Testis (tissue), 2 donors: ENCODE results near the gene PNLIPRP3.

Experiments
- POLR2A ChIP-seq: fragments of 450-650 bp; IDR thresholded peaks from one replicate; pipeline ENCODE4 v1.6.1; 2017; ENCODE audit warnings: antibody characterized with exemption, mild to moderate bottlenecking, moderate library complexity
- TF ChIP-seq, protein P1 (sequence below), 3 experiments: fragments of 450-650 bp in 2 of 3; fragments of 200-600 bp in 1 of 3; sonication (generic) in 1 of 3; IDR thresholded peaks; one replicate each; pipeline ENCODE4 v1.5.1; 2016 to 2019; ENCODE audit warnings: antibody characterized with exemption in 3 of 3, mild to moderate bottlenecking in 2 of 3, moderate library complexity in 1 of 3

DNA sequence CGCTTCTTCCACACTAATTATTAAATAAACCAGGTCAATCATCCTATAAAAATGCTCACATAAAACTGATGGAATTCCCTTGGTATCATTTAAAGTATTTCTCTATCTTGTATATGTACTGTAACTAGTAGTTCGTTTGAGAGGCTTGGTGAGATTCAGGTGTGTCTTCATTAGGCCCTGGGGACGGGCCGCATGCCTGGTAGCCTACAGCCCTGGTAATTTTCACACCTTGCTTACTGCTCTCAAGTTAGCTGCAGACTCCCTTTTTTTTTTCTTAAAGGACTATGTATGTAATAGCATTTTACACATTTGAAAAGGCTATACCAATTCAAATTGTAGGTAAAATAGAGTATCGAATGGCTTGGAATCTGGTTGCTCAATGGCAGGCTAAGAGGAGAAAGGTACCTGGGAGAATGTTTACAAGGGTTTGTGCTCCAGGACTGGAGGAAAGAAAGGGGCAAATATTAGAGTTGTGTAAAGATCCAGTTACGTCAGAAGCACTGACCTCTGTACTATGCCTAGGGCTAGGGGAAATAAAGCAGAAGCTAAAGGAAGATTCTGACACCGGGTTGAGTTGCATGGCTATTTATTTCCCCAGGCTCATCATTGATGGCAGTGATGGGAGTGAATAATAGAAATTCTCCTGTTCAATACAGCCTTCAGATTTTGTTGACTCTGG, 59.3 kb downstream of the PNLIPRP3 start:
- TF ChIP-seq POLR2A, result no peak
- TF ChIP-seq, protein P1, sequence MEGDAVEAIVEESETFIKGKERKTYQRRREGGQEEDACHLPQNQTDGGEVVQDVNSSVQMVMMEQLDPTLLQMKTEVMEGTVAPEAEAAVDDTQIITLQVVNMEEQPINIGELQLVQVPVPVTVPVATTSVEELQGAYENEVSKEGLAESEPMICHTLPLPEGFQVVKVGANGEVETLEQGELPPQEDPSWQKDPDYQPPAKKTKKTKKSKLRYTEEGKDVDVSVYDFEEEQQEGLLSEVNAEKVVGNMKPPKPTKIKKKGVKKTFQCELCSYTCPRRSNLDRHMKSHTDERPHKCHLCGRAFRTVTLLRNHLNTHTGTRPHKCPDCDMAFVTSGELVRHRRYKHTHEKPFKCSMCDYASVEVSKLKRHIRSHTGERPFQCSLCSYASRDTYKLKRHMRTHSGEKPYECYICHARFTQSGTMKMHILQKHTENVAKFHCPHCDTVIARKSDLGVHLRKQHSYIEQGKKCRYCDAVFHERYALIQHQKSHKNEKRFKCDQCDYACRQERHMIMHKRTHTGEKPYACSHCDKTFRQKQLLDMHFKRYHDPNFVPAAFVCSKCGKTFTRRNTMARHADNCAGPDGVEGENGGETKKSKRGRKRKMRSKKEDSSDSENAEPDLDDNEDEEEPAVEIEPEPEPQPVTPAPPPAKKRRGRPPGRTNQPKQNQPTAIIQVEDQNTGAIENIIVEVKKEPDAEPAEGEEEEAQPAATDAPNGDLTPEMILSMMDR (IDR thresholded peaks at IDR 0.05), result no peak
